ENCODE data around the gene SGO2. TPM values are rescaled to one million over a fixed set of nuclear protein-coding genes. Genes with fewer than 3 reads are reported as not detected.
"Not testable (repeated sequence)": the region's sequence is repeated elsewhere in the genome, so short reads cannot be mapped to it uniquely, and the experiment has no call there.

Gene SGO2
- polyA plus RNA-seq, 10 donors: 6.2 to 13.5 (median 9.2) TPM

DNA sequence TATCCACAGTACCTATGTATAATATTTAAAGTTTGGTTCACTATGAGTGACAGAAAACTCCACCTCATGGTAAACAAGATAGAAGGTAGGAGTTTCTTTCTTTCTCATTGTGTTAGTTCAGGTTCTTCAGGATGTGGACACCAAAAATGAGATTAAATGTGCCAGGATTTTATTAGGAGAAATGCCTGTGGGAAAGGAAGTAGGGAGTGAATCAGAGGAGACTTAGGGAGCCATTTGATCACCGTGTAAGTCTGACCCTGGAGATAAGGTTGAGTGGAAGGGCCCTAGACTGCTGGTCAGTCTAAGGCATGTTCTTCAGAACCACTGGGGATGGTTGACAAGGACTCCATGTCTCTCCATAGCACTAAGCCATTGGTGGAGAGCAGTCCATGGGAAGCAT, 67.9 kb downstream of the SGO2 start:
- no peak for DNase-seq

DNA sequence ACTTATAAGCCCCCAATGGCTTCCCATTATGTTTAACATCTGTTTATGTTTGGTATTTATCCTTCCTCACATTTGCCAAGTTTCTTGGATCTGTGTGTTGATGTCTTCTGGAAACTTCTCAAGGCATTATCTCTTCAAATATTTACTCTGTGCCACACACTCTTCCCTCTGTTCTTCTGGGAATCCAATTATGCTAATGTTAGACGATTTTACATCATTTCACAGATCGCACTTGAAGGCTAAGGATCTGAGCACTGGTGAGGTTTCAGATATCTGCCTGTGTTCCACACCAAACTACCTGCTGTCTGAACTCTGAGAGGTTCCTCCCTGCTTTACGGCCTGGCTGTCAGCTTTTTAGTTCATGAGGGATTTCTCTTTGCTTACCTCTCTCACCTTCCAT, 69.9 kb downstream of the SGO2 start:
- no peak for DNase-seq

GRCh38 chr2:200596774-200597570, 71.0 kb downstream of the SGO2 start:
- DNase-seq: no peak

DNA sequence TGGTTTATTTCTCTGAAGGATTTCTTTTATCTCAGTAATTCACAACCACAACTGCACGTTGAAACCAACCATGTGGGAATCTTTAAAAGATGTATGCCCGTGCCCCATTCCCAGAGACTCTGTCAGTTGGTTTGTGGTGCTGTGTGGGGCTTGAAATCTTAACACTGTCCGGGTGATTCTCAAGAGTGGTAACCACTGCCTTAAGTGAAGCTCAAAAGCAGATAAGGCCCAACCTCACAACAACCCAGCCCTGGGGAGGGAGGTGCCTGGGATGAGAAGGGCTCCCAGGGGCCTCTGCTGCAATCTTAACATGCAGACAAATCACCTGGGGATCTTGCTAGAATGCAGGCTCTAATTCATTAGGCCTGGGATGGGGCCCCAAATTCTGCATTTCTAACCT, 73.2 kb downstream of the SGO2 start:
- no peak for DNase-seq

- DNase-seq: no peak
These were observed 74.7 kb downstream of the SGO2 start for GRCh38 chr2:200600549-200601225.

GRCh38 chr2:200602584-200602983, 76.6 kb downstream of the SGO2 start:
- no peak for DNase-seq

GRCh38 chr2:200603972-200604371, 78.0 kb downstream of the SGO2 start:
- no peak for DNase-seq

DNA sequence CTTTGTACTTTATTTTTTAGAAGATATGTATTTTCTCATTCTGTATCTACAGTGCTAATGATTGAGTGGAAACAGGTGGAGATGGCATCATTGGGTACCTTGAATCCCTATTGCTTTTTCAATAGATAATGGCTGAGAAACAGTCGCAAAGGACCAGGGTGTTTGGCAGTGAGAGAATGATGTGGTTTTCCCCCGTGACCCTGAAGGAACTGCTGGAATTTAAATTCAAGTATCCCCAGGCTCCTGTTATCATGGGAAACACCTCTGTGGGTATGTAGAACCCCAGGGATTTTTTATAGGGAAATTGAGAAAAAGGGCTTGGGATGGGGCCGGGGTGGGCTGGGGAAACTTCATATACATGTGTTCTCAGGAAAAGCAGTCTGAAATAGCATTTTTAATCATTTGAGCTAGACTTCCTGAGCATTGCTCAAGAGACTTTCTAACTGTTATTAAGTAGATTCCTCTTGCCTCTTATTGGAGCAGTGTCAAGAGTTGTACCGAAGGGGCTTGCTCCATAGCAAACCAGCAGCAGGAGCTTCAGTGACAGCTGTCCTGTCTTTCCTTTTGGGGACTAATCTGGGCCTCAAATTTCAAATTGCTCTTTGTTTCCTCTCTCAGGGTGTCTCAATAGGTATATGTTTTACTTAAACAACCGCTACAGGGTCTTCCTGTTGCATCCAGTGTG, 78.7 kb downstream of the SGO2 start:
- DNase-seq: no peak

GRCh38 chr2:200608341-200609027, 82.5 kb downstream of the SGO2 start:
- DNase-seq: no peak

- peak in 1 of 3 donors; percentile 84 for DNase-seq
These were observed 83.1 kb downstream of the SGO2 start for GRCh38 chr2:200609028-200609614.

DNA sequence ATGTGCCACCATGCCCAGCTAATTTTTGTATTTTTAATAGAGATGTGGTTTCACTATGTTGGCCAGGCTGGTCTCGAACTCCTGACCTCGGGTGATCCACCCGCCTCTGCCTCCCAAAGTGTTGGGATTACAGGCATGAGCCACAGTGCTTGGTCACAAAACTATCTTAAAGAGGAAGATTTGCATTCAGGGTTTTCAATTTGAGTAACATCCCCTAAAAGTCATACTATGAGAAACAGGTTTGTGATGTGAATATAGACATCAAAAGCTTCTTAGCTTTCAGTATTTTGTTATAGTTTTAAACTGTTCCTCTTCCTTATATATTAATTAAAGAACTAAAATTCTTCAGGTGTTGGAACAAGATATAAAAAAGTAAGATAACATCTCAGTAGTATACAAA, 84.2 kb downstream of the SGO2 start:
- DNase-seq: not testable (repeated sequence)

DNA sequence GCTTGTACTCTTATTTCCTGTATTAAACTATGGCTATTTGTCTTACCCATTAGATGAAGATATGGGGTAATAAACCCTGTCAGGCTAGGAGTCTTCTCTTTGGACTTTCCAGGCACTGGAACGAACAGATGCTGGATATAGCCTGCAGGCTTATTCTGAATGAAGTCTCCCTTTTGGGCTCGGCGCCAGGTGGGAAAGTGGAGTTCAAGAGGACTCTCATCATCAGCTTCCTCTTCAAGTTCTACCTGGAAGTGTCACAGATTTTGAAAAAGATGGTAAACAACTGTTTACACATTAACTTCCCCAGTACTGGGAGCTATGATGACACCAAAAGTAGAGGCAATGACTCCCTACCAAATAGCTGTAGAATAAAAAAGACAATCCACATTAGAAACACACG, 87.7 kb downstream of the SGO2 start:
- no peak for DNase-seq

- no peak for DNase-seq
These were observed 88.2 kb downstream of the SGO2 start for GRCh38 chr2:200614249-200614648.

DNA sequence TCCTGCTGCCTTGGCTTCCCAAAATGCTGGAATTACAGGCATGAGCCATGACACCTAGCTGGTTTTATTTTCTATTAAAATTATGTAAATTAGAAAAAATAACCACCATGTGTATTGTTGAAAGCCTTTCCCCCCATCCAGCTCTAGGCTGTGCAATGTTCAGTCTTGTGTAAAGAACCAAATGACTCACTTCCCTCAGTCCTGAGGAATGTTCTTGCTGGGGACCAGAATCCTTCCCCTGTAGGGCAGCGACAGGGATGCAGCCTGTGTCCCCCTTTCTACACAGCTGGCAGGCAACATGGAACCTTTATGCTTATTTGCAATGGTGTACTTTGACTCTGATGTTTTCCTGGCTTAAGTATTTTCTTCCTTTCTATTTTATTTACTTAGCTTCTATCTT, 89.2 kb downstream of the SGO2 start:
- DNase-seq: no peak

DNA sequence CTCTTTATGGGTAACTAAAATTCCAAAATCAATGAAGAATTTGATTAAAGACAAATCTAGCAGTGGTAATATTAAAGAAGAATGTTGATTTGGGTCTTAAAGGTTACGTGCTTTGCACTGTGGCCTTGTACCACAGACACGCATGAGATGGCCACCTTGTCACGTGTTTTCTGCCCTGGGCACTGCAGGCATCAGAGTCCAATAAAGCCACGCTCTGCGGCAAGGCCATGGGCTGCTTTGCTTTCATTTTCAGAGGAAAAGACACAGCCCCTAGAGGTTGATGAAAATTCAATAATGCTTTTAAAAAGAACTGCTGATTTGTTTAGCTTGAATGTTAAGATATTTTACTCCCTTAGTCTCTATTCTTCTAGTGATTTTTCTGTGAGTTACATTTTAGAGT, 90.2 kb downstream of the SGO2 start:
- DNase-seq: no peak

DNA sequence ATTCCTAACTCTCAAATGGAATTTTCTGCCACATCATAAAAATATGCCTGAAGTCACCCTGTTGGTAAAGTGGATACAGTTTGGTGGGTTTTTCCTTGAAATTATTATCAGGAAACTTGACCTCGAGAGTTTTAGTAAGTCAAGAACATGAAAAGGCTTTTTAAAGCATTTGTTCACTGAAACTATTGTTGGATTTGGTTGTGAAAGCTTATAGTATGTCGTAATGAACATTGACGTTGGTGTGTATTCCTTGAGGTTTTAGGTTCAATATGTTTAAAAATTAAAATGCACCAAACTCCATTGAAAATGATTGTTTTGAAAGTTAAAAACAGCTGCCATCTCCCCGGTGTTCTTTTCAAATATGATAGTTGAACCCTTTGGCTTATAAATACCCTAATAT, 90.6 kb downstream of the SGO2 start:
- no peak for DNase-seq

GRCh38 chr2:200617156-200618053, 91.4 kb downstream of the SGO2 start:
- DNase-seq: peak in 1 of 3 donors; percentile 13

DNA sequence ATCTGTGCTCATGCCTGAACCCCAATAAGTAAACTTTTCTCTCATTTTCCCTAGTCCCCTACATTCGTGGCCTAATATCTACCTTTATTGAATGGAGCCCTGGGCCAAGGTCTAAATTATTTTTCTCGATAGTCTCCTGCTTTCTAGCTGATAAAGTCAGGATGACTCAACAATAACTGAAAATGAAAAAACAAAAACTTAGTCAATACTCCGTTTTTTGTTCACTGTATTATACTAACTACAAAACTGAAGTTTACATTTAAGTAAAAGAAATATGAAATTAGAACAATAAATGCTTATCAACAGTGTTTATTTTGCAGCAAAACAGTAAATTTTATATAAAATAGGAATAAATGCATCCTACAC, 92.0 kb downstream of the SGO2 start:
- no peak for DNase-seq

DNA sequence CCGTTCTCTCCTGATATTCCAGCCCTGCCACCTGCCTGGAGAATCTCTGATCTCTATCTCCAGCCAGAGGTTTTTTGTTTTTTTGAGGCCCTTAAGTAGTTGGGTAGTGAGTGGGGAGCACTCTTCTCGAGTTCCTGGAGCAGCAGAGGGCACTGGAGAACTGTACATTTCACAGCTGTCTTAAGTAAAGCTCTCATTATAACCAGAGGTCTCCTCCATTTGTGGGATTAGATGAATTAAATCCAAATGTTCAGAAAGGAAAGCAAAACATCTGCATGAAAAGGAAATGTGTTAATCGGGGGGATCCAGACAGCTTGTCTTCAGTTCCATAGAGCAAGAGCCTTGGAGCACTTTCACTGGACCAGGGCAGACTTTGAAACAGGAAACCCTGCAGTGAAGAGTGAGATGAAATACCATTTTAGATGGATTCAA, 92.6 kb downstream of the SGO2 start:
- DNase-seq: peak in 2 of 3 donors; percentile 50 to 52

DNA sequence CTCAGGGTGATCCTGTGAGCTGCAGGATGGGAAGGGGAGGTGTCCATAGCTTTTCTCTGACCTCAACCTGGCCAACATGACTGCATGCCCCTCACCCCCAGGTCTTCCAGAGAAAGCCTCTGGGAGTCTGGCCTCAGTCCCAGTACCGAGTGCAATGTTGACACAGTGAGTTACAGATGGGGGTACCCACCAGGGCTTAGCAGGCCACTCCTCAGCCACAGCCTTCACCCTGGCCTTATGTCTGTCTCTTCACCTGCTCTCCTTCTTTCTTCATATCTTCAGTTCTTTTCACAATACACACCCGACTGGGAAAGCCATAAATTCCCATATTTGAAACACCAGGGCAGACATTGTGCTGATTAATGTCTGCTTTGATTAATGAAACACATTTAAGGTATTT, 93.3 kb downstream of the SGO2 start:
- DNase-seq: no peak

Data from muscle of back (tissue), 11 donors.